ENCODE data around the gene MRPL36.

- TF ChIP-seq POLR2A (IDR thresholded peaks at IDR 0.05; ENCODE audit: low read length) (no peak), GATA1 (IDR thresholded peaks at IDR 0.05; ENCODE audit: low read depth, low read length) (no peak)
Measured at GRCh38 chr5:1808439-1808838, 8.8 kb upstream of the MRPL36 start.

Measured in erythroblast (primary cell).